HL-60 (cell line): ENCODE data around the gene MIDN.

Source experiments
- GABPA ChIP-seq: IDR thresholded peaks from 2 replicates; pipeline ENCODE4 v1.6.1; 2012; ENCODE audit warnings: low read depth
- POLR2AphosphoS5 ChIP-seq: IDR thresholded peaks from 2 replicates; pipeline ENCODE4 v1.6.1; 2012; ENCODE audit warnings: low read depth
- TF ChIP-seq, protein P1 (sequence below): IDR thresholded peaks from one replicate; pipeline ENCODE4 v1.5.1; 2011; ENCODE audit warnings: low read length, control low read depth, inconsistent platforms; ENCODE audit not compliant: insufficient read depth

GRCh38 chr19:1225440-1226226 is 22.8 kb upstream of the MIDN start:
- TF ChIP-seq, protein P1, sequence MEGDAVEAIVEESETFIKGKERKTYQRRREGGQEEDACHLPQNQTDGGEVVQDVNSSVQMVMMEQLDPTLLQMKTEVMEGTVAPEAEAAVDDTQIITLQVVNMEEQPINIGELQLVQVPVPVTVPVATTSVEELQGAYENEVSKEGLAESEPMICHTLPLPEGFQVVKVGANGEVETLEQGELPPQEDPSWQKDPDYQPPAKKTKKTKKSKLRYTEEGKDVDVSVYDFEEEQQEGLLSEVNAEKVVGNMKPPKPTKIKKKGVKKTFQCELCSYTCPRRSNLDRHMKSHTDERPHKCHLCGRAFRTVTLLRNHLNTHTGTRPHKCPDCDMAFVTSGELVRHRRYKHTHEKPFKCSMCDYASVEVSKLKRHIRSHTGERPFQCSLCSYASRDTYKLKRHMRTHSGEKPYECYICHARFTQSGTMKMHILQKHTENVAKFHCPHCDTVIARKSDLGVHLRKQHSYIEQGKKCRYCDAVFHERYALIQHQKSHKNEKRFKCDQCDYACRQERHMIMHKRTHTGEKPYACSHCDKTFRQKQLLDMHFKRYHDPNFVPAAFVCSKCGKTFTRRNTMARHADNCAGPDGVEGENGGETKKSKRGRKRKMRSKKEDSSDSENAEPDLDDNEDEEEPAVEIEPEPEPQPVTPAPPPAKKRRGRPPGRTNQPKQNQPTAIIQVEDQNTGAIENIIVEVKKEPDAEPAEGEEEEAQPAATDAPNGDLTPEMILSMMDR = no peak
- TF ChIP-seq POLR2AphosphoS5 = no peak
- TF ChIP-seq GABPA = no peak
